HG02852 (cell line): ENCODE results near the gene MED23.

ENCODE experiments used
- ATAC-seq: cut with Tn5 transposase; IDR thresholded peaks from one replicate; pipeline ENCODE4 v1.9.1; 2021; ENCODE audit warnings: mild to moderate bottlenecking, moderate library complexity; ENCODE audit not compliant: unreplicated experiment

The MED23 gene, protein sequence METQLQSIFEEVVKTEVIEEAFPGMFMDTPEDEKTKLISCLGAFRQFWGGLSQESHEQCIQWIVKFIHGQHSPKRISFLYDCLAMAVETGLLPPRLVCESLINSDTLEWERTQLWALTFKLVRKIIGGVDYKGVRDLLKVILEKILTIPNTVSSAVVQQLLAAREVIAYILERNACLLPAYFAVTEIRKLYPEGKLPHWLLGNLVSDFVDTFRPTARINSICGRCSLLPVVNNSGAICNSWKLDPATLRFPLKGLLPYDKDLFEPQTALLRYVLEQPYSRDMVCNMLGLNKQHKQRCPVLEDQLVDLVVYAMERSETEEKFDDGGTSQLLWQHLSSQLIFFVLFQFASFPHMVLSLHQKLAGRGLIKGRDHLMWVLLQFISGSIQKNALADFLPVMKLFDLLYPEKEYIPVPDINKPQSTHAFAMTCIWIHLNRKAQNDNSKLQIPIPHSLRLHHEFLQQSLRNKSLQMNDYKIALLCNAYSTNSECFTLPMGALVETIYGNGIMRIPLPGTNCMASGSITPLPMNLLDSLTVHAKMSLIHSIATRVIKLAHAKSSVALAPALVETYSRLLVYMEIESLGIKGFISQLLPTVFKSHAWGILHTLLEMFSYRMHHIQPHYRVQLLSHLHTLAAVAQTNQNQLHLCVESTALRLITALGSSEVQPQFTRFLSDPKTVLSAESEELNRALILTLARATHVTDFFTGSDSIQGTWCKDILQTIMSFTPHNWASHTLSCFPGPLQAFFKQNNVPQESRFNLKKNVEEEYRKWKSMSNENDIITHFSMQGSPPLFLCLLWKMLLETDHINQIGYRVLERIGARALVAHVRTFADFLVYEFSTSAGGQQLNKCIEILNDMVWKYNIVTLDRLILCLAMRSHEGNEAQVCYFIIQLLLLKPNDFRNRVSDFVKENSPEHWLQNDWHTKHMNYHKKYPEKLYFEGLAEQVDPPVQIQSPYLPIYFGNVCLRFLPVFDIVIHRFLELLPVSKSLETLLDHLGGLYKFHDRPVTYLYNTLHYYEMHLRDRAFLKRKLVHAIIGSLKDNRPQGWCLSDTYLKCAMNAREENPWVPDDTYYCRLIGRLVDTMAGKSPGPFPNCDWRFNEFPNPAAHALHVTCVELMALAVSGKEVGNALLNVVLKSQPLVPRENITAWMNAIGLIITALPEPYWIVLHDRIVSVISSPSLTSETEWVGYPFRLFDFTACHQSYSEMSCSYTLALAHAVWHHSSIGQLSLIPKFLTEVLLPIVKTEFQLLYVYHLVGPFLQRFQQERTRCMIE (N-terminal part only)

DNA sequence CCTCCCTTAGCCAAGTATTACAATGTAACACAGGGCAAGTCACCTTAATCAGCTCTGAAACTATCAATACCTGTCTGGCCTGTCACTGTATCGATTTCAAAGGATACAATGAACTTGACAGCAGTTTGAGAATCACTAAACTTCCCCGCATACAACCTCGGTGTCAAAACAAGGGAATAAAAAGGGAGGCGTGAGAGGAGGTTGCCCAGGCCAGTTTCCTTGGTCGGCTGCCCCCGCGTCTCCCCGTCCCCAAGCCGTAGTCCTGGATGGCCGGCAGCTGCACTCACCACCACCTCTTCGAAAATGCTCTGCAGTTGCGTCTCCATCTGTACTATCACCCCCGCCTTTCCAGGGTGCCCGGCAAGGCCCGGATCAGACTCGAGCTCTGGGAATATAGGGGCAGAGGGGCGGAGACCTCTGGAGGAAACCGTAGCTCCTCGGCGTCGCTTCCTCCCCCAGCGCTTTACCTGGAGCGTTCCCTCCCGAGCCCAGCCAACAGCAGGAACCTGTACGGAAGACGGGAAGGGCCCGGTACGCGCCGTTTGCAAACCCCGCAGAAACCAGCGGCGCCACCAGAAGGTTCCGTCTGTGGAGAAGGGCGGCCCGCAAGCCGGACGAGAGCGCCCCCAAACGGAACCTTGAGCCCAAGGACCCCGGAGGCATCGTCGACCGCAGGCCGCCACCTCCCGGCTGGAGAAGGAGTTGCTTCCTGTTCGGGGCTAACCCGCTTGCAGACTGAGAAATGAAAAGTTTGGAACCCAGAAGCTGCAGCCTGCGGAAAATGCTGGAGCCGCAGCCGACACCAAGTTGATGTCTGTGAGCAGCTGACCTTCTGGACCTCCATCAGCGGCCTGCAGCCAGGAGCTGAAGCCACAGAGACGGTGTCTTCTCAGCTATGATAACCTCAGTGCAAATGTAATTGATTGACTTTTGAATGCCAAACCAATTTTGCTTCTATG, at the start of gene MED23:
Gene MED23 (minus strand): TSS at position 519 of the 959 bp plus-strand sequence. CDS start 193 bp downstream, at position 326.
- ATAC-seq: peak; percentile 98

DNA sequence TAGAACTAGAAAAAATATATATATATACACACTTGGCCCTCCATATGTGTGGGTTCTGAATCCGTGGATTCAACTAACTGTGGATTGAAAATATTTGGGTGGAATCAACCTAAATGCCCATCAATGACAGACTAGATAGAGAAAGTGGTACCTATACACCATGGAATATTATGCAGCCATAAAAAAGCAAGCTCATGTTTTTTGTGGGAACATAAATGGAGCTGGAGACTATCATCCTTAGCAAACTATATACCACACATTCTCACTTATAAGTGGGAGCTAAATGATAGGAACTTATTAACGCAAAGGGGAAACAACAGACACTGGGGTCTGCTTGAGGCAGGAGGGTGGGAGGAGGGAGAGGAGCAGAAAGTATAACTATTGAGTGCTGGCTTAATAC, 45.1 kb upstream of the MED23 start:
- ATAC-seq: no peak

DNA sequence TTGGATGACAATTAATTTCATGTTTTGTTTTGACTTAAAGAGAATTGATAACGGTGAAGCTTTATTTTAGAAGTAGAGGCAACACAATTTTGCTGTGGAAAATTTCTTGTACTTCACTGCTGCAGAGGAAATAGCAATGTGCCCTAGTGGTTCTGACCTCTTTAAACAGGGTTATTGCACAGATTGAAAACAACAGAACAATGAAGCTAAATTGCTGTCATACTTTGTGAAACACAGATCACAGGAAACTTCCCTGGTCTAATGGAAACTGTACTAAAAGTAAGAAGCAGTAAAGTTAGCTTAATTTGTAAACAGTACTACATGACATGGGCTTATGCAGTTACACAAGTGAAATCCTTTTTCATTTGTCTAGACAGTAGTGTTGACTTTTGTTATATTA, 41.8 kb upstream of the MED23 start:
- no peak for ATAC-seq

DNA sequence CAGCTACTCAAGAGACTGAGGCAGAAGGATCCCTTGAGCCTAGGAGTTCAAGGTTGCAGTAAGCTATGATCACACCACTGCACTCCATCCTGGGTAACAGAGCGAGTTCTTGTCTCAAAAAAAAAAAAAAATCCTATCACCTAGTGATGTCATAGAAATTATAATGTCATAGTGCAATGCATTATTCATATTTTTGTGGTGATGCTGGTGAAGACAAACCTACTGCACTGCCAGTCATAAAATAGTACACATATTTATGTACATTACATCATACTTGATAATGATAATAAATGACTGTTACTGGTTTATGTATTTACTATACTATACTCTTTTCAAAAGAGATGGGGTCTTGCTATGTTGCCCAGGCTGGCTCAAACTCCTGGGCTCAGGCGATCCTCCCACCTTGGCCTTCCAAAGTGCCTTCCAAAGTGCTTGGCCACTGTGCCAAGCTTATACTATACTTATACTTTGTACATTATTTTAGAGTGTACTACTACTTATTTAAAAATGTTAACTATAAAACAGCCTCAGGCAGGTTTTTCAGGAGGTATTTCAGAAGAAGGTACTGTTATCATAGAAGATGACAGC, 35.6 kb upstream of the MED23 start:
- ATAC-seq: no peak

DNA sequence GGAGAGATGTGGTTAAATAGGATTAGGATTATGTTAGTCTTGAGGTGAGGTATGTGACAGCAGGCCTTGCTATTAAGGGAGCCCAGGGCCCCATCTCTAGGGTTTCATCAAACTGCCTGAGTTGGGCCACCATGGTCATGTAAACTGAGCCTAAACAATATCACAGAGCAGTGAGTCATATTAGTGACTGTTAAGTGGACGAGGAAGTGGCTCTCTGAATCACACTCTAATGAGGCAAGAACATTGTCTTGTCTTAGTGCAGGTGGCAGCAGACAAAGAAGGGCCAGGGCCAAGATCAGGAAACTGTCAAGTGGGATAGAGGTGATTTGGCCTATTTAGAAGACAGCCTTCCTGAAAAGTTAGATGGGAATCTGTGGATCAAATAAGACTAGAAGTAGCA, 32.2 kb upstream of the MED23 start:
- no peak for ATAC-seq

DNA sequence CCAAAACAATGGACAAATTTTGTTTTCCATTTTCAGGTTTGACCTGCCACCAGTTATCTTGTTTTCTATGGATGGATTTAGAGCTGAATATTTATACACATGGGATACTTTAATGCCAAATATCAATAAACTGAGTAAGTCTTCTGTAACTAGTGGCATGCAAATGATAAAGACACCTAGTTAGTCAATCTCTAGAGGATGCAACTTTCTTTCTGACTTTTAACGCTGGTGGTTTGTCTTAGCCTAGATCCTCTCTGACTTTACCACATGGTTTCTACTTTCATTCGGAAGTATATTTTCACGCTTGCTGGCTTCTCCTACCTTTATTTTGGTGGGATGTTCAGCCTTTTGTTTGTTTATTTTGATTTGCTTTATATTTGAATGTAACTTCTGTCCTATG, 30.2 kb upstream of the MED23 start:
- ATAC-seq: no peak

DNA sequence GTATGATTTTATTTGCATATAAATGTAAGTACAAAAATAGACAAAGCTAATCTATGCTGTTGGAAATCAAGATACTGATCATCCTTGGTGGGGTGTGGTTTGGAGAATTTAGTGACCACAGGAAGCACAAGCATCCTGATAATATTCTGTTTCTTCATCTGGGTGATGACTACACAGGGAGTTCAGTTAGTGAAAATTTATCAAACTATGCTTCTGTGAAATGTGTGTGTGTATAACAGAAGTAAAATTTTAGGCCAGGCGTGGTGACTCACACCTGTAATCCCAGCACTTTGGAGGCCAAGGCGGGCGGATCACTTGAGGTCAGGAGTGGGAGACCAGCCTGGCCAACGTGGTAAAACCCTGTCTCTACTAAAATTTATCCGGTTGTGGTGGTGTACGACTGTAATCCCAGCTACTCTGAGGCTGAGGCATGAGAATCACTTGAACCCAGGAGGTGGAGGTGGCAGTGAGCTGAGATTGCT, 29.6 kb upstream of the MED23 start:
- ATAC-seq: no peak

DNA sequence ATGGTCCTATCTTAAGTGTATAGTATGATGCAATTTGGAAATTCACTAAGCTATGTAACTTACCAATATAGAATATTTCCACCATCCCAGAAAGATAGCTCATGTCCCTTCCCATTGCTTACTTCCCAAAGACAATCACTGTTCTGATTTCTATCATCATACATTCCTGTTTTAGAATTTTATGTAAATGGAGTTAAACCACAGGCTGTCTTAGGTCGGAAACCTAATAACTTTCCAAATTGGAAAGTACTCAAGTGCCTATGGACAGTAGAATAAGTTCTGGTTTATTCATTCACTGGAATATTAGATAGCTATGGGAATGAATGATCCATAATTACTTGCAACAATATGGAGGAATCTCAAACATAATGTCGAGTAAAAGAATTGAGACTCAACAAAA, 29.2 kb upstream of the MED23 start:
- no peak for ATAC-seq

DNA sequence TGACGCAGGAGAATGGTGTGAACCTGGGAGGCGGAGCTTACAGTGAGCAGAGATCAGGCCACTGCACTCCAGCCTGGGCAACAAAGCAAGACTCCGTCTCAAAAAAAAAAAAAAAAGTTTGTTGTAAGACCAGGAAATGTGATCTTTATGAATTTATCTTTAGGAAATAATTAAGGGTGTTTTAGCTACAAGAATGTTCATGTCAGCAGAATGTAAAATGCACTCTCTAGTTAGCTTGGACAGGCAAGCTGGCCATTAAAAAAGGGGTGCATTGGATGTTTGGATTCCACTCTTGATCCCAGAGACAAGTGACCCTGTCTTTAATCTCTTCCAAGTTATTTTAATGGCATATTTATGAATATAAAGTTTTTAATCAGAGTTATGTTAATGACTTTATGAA, 28.6 kb upstream of the MED23 start:
- no peak for ATAC-seq

DNA sequence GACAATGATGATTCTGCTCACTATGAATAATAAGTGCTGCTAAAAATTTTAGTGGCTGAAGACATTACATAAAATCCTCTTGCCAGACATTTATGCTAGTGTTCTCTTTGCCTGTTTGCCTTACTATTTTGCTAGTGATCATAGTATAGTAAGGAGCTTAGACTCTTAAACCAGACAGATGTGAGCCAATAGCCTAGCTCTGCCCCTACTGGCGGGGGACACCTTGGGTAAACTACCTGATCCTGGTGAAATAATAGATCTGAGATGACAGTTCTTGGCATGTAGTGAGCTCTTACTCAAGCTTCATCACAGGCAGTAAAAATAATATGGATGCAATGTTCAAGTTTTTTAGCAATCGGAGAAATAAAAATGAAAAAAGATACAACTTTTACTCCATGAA, 27.9 kb upstream of the MED23 start:
- no peak for ATAC-seq

DNA sequence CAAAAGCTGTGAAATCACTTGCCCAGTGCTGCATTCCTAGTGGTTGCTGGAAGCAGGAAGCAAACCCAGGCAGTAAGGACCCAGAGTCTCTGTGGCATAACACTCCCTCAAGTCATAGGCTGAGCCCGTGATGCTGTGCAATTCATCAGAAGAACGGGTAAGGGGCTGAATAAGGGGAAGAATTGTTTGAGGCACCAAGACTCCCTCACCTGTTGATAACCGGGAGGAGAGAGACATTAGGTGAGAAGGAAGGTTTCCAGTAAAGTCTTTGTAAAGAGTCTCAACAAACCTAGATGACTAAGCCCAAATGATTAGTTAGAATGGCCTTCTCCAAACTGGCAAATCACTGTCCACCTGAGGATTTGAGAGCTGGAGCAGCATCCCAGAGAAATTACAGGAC, 27.3 kb upstream of the MED23 start:
- no peak for ATAC-seq

DNA sequence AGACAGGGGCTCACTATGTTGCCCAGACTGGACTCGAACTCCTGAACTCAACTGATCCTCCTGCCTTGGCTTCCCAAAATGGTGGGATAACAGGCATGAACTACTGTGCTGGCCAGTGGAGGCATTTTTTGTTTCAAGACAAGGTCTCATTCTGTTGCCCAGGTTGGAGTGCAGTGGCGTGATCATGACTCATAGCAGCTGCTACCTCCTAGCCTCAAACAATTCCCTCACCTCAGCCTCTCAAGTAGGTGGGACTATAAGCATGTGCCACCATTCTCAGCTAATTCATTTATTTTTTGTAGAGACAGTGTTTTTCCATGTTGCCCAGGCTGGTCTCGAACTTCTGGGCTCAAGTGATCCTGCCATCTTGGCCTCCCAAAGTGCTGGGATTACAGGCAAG, 26.3 kb upstream of the MED23 start:
- no peak for ATAC-seq

DNA sequence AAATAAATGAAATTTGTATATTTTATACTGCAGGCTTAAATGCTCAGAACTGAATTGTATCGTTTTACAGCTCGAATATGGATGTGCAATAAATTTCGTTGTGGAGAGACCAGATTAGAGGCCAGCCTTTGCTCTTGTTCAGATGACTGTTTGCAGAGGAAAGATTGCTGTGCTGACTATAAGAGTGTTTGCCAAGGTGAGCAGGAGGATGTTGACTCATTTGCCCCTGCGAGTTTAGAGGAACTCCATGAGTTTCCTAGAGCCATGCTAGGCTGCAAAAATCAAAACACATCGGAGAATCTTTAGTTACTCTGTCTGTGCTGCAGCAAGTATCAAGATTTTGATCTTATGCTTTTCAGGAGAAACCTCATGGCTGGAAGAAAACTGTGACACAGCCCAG, 24.4 kb upstream of the MED23 start:
- no peak for ATAC-seq

DNA sequence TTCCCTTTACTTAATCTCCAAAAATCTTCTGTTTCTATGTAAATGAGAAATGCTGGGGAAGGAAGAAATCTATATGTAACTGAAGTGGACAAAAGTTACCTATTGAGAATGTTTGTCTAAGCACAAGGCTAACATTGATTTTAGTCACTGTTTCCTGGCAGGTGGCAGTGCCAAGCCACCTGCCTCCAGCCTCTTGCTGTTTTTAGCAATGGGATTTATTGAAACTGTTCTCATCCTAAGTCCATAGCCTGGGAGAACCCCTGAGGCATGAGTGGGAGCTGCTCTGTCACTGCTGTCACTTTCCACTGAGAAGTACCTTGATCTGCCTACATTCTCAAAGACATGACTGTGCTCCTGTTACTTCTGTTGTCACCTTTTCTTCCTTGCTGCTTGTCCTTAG, 23.7 kb upstream of the MED23 start:
- ATAC-seq: no peak

DNA sequence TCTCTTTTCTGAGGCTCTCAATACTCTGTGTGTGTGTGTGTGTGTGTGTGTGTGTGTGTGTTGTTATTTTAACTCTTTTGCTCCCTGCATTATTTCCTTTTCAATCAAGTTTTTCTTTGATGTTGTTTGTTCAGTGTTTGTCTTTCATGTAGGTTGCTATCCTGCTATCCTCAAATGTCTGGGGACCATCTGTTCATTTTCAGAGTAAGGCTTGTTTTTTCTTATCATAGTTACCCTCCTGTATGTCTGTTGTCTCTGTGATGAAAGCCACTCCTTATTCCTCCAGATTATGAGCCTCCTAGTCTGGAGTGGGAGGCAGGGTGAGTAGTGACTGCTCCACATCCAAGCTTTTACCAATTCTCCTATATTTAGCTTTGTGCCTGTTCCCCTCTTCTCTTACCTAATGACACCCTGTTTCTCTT, 18.2 kb upstream of the MED23 start:
- ATAC-seq: no peak

DNA sequence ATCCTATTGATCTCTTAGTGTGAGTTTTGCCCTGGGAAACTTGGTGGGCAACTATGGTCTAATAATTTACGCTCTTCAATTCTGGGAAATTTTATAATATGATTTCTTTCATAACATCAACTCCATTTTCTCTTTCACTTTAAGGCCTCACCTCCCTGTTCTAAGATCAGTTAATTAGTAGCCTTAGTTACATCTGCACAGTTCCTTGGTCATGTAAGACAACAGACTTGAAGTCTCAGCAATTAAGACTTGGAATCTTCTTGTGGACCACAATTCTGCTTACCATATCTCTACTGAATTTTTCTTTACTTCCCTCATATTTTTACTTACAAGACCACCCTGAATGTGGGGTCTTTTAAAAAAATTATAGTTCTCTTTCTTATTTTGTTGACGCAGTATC, 17.8 kb upstream of the MED23 start:
- ATAC-seq: no peak

DNA sequence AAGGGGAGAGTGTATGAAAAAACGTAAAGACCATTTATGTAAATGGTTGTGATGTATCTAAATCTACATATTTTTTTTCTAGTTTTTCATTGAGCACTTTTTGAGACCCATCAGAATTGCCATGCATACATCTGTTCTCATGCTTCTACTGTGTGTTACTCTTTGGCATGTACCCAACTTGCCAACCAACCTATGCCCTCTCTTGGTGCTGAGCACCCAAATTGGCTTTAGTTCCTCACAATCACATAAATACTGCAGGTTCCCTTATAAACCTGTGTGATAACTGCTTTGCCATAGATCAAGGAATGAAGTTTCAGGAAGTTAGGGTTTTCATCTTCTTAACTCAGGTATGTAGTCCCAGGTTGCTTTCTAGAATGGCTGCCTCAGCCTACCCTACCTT, 16.9 kb upstream of the MED23 start:
- ATAC-seq: no peak

DNA sequence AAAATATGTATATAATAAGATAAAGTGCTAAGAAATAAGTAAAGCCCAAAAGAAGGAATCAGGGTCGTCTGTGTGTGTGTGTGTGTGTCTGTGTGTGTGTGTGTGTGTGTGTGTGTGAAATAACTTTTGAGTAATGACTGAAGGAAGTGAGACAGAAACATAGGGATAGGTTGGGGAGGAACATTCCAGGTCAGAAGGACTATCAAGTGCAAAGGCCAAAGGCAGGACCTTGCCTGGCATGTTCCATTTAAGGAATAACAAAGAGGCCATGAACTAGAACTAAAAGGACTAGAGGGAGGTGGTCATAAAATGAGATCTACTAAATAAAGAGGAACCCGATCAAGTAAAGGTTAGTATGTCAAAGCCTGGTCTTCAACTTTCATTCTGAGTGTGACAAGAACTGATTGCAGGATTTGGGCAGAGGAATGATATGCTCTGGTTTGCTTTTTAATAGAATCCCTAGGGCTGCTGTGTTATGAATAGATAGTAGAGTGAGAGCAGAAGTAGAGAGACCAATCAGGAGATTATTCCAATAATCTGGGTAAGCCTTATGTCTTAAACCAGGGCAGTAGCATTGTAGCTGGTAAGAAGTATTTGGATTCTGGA, 15.9 kb upstream of the MED23 start:
- ATAC-seq: no peak

DNA sequence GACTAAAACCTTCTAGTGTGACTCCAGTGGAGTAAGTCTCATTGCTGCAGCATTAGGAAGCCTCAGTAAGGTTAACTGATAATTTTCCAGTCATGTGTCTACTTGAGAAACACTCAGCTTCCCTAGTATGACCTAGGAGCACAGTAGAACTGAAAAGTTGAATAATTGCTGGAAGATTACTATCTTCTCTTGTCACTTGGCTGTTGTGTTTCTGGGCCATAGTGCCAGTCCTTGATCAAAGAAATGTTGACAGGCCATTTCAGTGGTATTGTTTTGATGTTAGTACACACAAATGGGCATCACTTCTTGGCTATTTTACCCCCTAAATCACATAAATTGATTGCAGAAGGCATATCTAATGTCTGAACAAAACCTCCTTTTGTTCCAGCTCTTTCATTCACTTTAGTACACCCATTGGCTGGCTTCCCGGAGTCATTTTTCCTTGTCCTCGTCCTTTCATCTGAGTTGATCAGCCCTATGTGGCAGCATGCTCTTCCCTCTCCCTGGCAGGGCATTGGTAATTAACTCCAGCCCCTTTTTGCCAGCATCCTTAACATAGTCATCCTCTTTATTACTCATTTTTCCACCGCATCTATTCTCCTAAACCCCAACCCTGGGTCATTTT, 15.1 kb upstream of the MED23 start:
- no peak for ATAC-seq
